ENCODE results near the gene LYPLAL1.
A peak's percentile ranks its signal among the peaks of the same experiment; 100 is the strongest.

Gene LYPLAL1

DNA sequence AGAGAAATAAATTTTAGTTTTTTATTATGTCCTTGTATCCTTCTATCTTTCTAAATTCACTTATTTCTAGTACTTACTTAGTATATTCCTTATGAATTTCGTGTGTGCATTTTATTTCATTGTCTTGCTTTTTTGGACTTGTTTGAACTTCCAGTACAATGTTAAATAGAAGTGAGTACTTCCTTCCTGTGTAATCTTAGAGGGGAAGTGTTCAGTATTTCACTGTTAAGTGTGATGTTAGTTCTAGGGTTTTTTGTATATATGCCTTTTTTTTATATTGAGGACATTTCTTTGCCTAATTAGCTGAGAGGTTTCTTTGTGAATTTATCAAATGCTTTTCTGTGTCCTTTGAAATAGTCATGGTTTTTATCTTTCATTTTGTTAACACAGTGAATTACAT is 10.7 kb downstream of the LYPLAL1 start:
- peaks cover 10% of the 10 kb centered on the region; the same call in 1 of the 2 replicates for H3K79me2 ChIP-seq (ENCODE audit: insufficient read depth, low read length)
- no peak overlapping the region for H3K4me2 ChIP-seq (ENCODE audit: low read depth, low read length, poor library complexity, severe bottlenecking)

GRCh38 chr1:219185486-219186117 is 11.9 kb downstream of the LYPLAL1 start:
- no peaks in the 10 kb centered on the region for H4K20me1 ChIP-seq (ENCODE audit: low read depth, low read length)
- TF ChIP-seq EZH2phosphoT487 (conservative IDR thresholded peaks at IDR 0.05; ENCODE audit: low read length): no peak
- TF ChIP-seq CTCF (IDR thresholded peaks at IDR 0.05; ENCODE audit: insufficient read depth, low read length, poor library complexity, severe bottlenecking): no peak
- H3K4me2 ChIP-seq (ENCODE audit: low read depth, low read length, poor library complexity, severe bottlenecking): no peak overlapping the region

More for the DNA sequence above, 10.7 kb downstream of the LYPLAL1 start:
- Histone ChIP-seq H3K9me2 (replicated peaks; ENCODE audit: insufficient read depth, low read length) (no peaks in the 10 kb centered on the region), H3K27me3 (ENCODE audit: low read length) (no peaks in the 10 kb centered on the region), H3F3A (ENCODE audit: insufficient read depth) (no peaks in the 10 kb centered on the region), H3K4me3 (ENCODE audit: insufficient read depth, low read length, poor library complexity, severe bottlenecking) (no peak overlapping the region), H4K20me1 (ENCODE audit: low read depth, low read length) (no peaks in the 10 kb centered on the region), H3K9ac (ENCODE audit: low read length) (no peak overlapping the region), H3K27ac (ENCODE audit: low read depth, low read length) (no peak overlapping the region), H2AFZ (ENCODE audit: low read depth, low read length, severe bottlenecking) (no peak overlapping the region), H3K36me3 (ENCODE audit: low read length) (peaks cover 15% of the 10 kb centered on the region), H3K9me3 (ENCODE audit: insufficient read depth, low read length) (no peaks in the 10 kb centered on the region)
- TF ChIP-seq EZH2phosphoT487 (conservative IDR thresholded peaks at IDR 0.05; ENCODE audit: low read length): no peak

GRCh38 chr1:219188331-219188803 is 14.7 kb downstream of the LYPLAL1 start:
- Histone ChIP-seq H4K20me1 (ENCODE audit: low read depth, low read length) (no peaks in the 10 kb centered on the region), H3K36me3 (ENCODE audit: low read length) (peaks cover 7% of the 10 kb centered on the region), H3K9me3 (ENCODE audit: insufficient read depth, low read length) (no peaks in the 10 kb centered on the region), H3K27ac (ENCODE audit: low read depth, low read length) (peak overlapping the region; percentile 68), H3K4me2 (ENCODE audit: low read depth, low read length, poor library complexity, severe bottlenecking) (peak overlapping the region; percentile 59), H3K4me3 (ENCODE audit: insufficient read depth, low read length, poor library complexity, severe bottlenecking) (no peak overlapping the region), H3K79me2 (ENCODE audit: insufficient read depth, low read length) (peaks cover 10% of the 10 kb centered on the region; the same call in 1 of the 2 replicates), H3K9ac (ENCODE audit: low read length) (0 out of 2 replicates have a peak overlapping the region, but pooled peaks have one; percentile 4), H2AFZ (ENCODE audit: low read depth, low read length, severe bottlenecking) (no peak overlapping the region), H3K27me3 (ENCODE audit: low read length) (no peaks in the 10 kb centered on the region), H3K9me2 (replicated peaks; ENCODE audit: insufficient read depth, low read length) (no peaks in the 10 kb centered on the region), H3F3A (ENCODE audit: insufficient read depth) (no peaks in the 10 kb centered on the region)
- no peak for TF ChIP-seq EZH2phosphoT487 (conservative IDR thresholded peaks at IDR 0.05; ENCODE audit: low read length)
- TF ChIP-seq CTCF (IDR thresholded peaks at IDR 0.05; ENCODE audit: insufficient read depth, low read length, poor library complexity, severe bottlenecking): no peak

More at GRCh38 chr1:219185486-219186117, 11.9 kb downstream of the LYPLAL1 start:
- H3K9me3 ChIP-seq (ENCODE audit: insufficient read depth, low read length): no peaks in the 10 kb centered on the region
- H3K4me3 ChIP-seq (ENCODE audit: insufficient read depth, low read length, poor library complexity, severe bottlenecking): no peak overlapping the region
- H3K27me3 ChIP-seq (ENCODE audit: low read length): no peaks in the 10 kb centered on the region
- H2AFZ ChIP-seq (ENCODE audit: low read depth, low read length, severe bottlenecking): no peak overlapping the region
- H3K9me2 ChIP-seq (replicated peaks; ENCODE audit: insufficient read depth, low read length): no peaks in the 10 kb centered on the region
- peaks cover 10% of the 10 kb centered on the region; the same call in 1 of the 2 replicates for H3K79me2 ChIP-seq (ENCODE audit: insufficient read depth, low read length)
- no peak overlapping the region for H3K27ac ChIP-seq (ENCODE audit: low read depth, low read length)
- no peaks in the 10 kb centered on the region for H3F3A ChIP-seq (ENCODE audit: insufficient read depth)
- no peak overlapping the region for H3K9ac ChIP-seq (ENCODE audit: low read length)
- peaks cover 15% of the 10 kb centered on the region for H3K36me3 ChIP-seq (ENCODE audit: low read length)

Measured in SU-DHL-6 (cell line).